Mesenchymal stem cell (in vitro differentiated cells and primary cell): ENCODE results near the gene CCNF.

Experiments
- DNase-seq: peaks from one replicate; pipeline ENCODE4 v3.0.0-alpha.2; 2013
- H2AFZ ChIP-seq: one replicate; pipeline ENCODE4 v1.6.1; 2013; ENCODE audit warnings: low read depth, mild to moderate bottlenecking, control low read depth, inconsistent platforms, low read length, moderate library complexity
- H2AK5ac ChIP-seq: 2 replicates; pipeline ENCODE4 v1.6.1; 2013; ENCODE audit warnings: low read length, moderate library complexity, mild to moderate bottlenecking, inconsistent platforms; ENCODE audit not compliant: severe bottlenecking
- H2BK120ac ChIP-seq: one replicate; pipeline ENCODE4 v1.6.1; 2013; ENCODE audit warnings: low read depth, mild to moderate bottlenecking, inconsistent platforms, low read length, moderate library complexity
- H2BK12ac ChIP-seq, 2 experiments: one replicate each; pipeline ENCODE4 v1.6.1; 2013; ENCODE audit warnings: inconsistent platforms in 2 of 2, low read length in 2 of 2, mild to moderate bottlenecking in 2 of 2, moderate library complexity in 2 of 2, control low read depth in 1 of 2
- H2BK15ac ChIP-seq: one replicate; pipeline ENCODE4 v1.6.1; 2013; ENCODE audit warnings: mild to moderate bottlenecking, low read depth, inconsistent platforms; ENCODE audit not compliant: poor library complexity, severe bottlenecking
- H2BK5ac ChIP-seq: 2 replicates; pipeline ENCODE4 v1.6.1; 2013; ENCODE audit warnings: low read depth, mild to moderate bottlenecking, low read length, control low read depth, inconsistent platforms; ENCODE audit not compliant: poor library complexity, severe bottlenecking
- H3K14ac ChIP-seq, 2 experiments: one replicate each; pipeline ENCODE4 v1.6.1; 2013; ENCODE audit warnings: inconsistent platforms in 2 of 2, low read length in 2 of 2, control low read depth in 1 of 2, mild to moderate bottlenecking in 1 of 2, moderate library complexity in 1 of 2
- H3K18ac ChIP-seq, 2 experiments: one replicate each; pipeline ENCODE4 v1.6.1; 2013; ENCODE audit warnings: inconsistent platforms in 2 of 2, low read length in 2 of 2, control low read depth in 1 of 2, low read depth in 1 of 2, mild to moderate bottlenecking in 1 of 2
- H3K23ac ChIP-seq, 2 experiments: one replicate each; pipeline ENCODE4 v1.6.1; 2013; ENCODE audit warnings: inconsistent platforms in 2 of 2, low read length in 2 of 2, mild to moderate bottlenecking in 2 of 2, moderate library complexity in 2 of 2, control low read depth in 1 of 2
- H3K27ac ChIP-seq: 2 replicates; pipeline ENCODE4 v1.5.1; 2013; ENCODE audit warnings: mild to moderate bottlenecking, moderate library complexity, low read length, control low read depth, inconsistent platforms; ENCODE audit not compliant: poor library complexity, severe bottlenecking
- H3K27me3 ChIP-seq, 2 experiments: 2 replicates each; pipeline versions ENCODE4 v1.6.1 to v1.7.0; 2013; ENCODE audit warnings: low read length in 2 of 2, mild to moderate bottlenecking in 2 of 2, moderate library complexity in 2 of 2, control low read depth in 1 of 2, inconsistent platforms in 1 of 2; ENCODE audit not compliant: control insufficient read depth in 1 of 2, insufficient read depth in 1 of 2
- H3K36me3 ChIP-seq, 2 experiments: 2 replicates each; pipeline versions ENCODE4 v1.6.1 to v1.7.0; 2013; ENCODE audit warnings: low read length in 2 of 2, control low read depth in 1 of 2, inconsistent platforms in 1 of 2, low read depth in 1 of 2, mild to moderate bottlenecking in 1 of 2; ENCODE audit not compliant: insufficient read depth in 2 of 2, control insufficient read depth in 1 of 2
- H3K4ac ChIP-seq, 2 experiments: one replicate each; pipeline ENCODE4 v1.6.1; 2013; ENCODE audit warnings: inconsistent platforms in 2 of 2, low read length in 2 of 2, mild to moderate bottlenecking in 2 of 2, moderate library complexity in 2 of 2, control low read depth in 1 of 2, low read depth in 1 of 2
- H3K4me1 ChIP-seq: 2 replicates; pipeline ENCODE4 v1.6.1; 2013; ENCODE audit warnings: low read depth, low read length, control low read depth; ENCODE audit not compliant: control insufficient read depth, insufficient read depth
- H3K4me2 ChIP-seq: 2 replicates; pipeline ENCODE4 v1.6.1; 2013; ENCODE audit warnings: low read length, mild to moderate bottlenecking, inconsistent platforms; ENCODE audit not compliant: poor library complexity, severe bottlenecking
- H3K4me3 ChIP-seq, 2 experiments: 2 replicates each; pipeline versions ENCODE4 v1.5.1 to v1.7.0; 2013; ENCODE audit warnings: low read length in 2 of 2, mild to moderate bottlenecking in 2 of 2, control low read depth in 1 of 2, low read depth in 1 of 2; ENCODE audit not compliant: insufficient read depth in 1 of 2
- H3K79me1 ChIP-seq: replicated peaks from 2 replicates; pipeline ENCODE4 v1.6.1; 2013; ENCODE audit warnings: mild to moderate bottlenecking, control low read depth, low read length, inconsistent platforms; ENCODE audit not compliant: poor library complexity, severe bottlenecking
- H3K9ac ChIP-seq: 2 replicates; pipeline ENCODE4 v1.7.0; 2013; ENCODE audit warnings: mild to moderate bottlenecking, low read length, moderate library complexity
- H3K9me3 ChIP-seq: 2 replicates; pipeline ENCODE4 v1.7.0; 2013; ENCODE audit warnings: mild to moderate bottlenecking, low read length; ENCODE audit not compliant: control insufficient read depth
- H4K8ac ChIP-seq: one replicate; pipeline ENCODE4 v1.6.1; 2013; ENCODE audit warnings: inconsistent platforms, mild to moderate bottlenecking, low read length, moderate library complexity
- H4K91ac ChIP-seq: one replicate; pipeline ENCODE4 v1.6.1; 2013; ENCODE audit warnings: mild to moderate bottlenecking, low read length, inconsistent platforms
- WGBS: methylation state at CpG from one replicate; pipeline ENCODE4 v1.1.7; 2013; ENCODE audit warnings: mixed read lengths; 5-methylcytosine and 5-hydroxymethylcytosine counted together

CCNF gene

GRCh38 chr16:2501946-2502895 lies 73.0 kb downstream of the CCNF start:
- no peak overlapping the region for H3K14ac ChIP-seq
- H2BK120ac ChIP-seq, result no peak overlapping the region
- H2BK5ac ChIP-seq, result peak overlapping the region; percentile 19
- H3K36me3 ChIP-seq, result peaks cover 12 to 37% of the 10 kb centered on the region in 2 experiments
- H2BK12ac ChIP-seq, result peak overlapping the region; percentile 4 to 83
- H3K4ac ChIP-seq, result peak overlapping the region; percentile 33 to 37
- H3K23ac ChIP-seq, result peak overlapping the region in 1 of 2 experiments; percentile 1
- peak overlapping the region; percentile 72 for H4K8ac ChIP-seq
- no peaks in the 10 kb centered on the region for H3K9me3 ChIP-seq
- H3K9ac ChIP-seq, result peak overlapping the region; percentile 38
- H2AFZ ChIP-seq, result no peak overlapping the region
- H3K27ac ChIP-seq, result peak overlapping the region; percentile 89
- H2BK15ac ChIP-seq, result no peak overlapping the region
- H3K79me1 ChIP-seq, result peaks cover 17% of the 10 kb centered on the region
- no peak overlapping the region for H3K4me3 ChIP-seq
- peaks cover 30% of the 10 kb centered on the region for H3K4me1 ChIP-seq
- WGBS, result 85% methylated on average over 18 of the region's 18 CpGs
- peak overlapping the region; percentile 96 for H2AK5ac ChIP-seq
- H3K4me2 ChIP-seq, result peak overlapping the region; percentile 57
- H3K27me3 ChIP-seq, result no peaks in the 10 kb centered on the region
- no peak for DNase-seq
- peak overlapping the region; percentile 11 to 80 for H3K18ac ChIP-seq
- no peak overlapping the region for H4K91ac ChIP-seq

GRCh38 chr16:2505695-2506094 lies 76.4 kb downstream of the CCNF start:
- H3K27me3 ChIP-seq, result no peaks in the 10 kb centered on the region
- no peak overlapping the region for H3K27ac ChIP-seq
- 94% methylated on average over 13 of the region's 14 CpGs for WGBS

GRCh38 chr16:2507052-2507659 lies 77.9 kb downstream of the CCNF start:
- no peak overlapping the region for H4K91ac ChIP-seq

More at GRCh38 chr16:2505695-2506094, 76.4 kb downstream of the CCNF start:
- no peak overlapping the region for H3K9ac ChIP-seq
- DNase-seq, result no peak
- no peak overlapping the region for H3K23ac ChIP-seq
- peak overlapping the region; percentile 34 for H4K91ac ChIP-seq
- H3K79me1 ChIP-seq, result peaks cover 9% of the 10 kb centered on the region
- no peak overlapping the region for H3K4ac ChIP-seq
- no peak overlapping the region for H3K14ac ChIP-seq
- H3K4me3 ChIP-seq, result no peak overlapping the region
- H3K4me1 ChIP-seq, result peaks cover 29% of the 10 kb centered on the region
- no peaks in the 10 kb centered on the region for H3K9me3 ChIP-seq
- no peak overlapping the region for H3K4me2 ChIP-seq
- no peak overlapping the region for H2BK12ac ChIP-seq
- H2AK5ac ChIP-seq, result peak overlapping the region; percentile 26
- peaks cover 0 to 7% of the 10 kb centered on the region in 2 experiments for H3K36me3 ChIP-seq
- no peak overlapping the region for H2AFZ ChIP-seq
- no peak overlapping the region for H3K18ac ChIP-seq
- H2BK15ac ChIP-seq, result no peak overlapping the region
- no peak overlapping the region for H2BK120ac ChIP-seq
- H2BK5ac ChIP-seq, result no peak overlapping the region
- H4K8ac ChIP-seq, result no peak overlapping the region

GRCh38 chr16:2507665-2508064 lies 78.4 kb downstream of the CCNF start:
- Histone ChIP-seq H2AK5ac (no peak overlapping the region), H3K9ac (no peak overlapping the region), H2AFZ (no peak overlapping the region), H3K79me1 (peaks cover 7% of the 10 kb centered on the region), H3K27ac (no peak overlapping the region), H3K4me2 (no peak overlapping the region), H3K18ac (no peak overlapping the region), H3K23ac (no peak overlapping the region), H2BK120ac (no peak overlapping the region), H4K8ac (no peak overlapping the region), H3K36me3 (peaks cover 0 to 4% of the 10 kb centered on the region in 2 experiments), H2BK12ac (no peak overlapping the region), H3K14ac (no peak overlapping the region), H3K4me3 (no peak overlapping the region), H3K4me1 (peaks cover 27% of the 10 kb centered on the region), H2BK5ac (no peak overlapping the region), H4K91ac (peak overlapping the region; percentile 0), H2BK15ac (no peak overlapping the region), H3K4ac (no peak overlapping the region), H3K27me3 (no peaks in the 10 kb centered on the region), H3K9me3 (no peaks in the 10 kb centered on the region)
- no peak for DNase-seq
- WGBS, result 93% methylated on average over 9 of the region's 11 CpGs

More at GRCh38 chr16:2507052-2507659, 77.9 kb downstream of the CCNF start:
- peaks cover 0 to 4% of the 10 kb centered on the region in 2 experiments for H3K36me3 ChIP-seq
- no peak overlapping the region for H3K4me3 ChIP-seq
- H3K18ac ChIP-seq, result no peak overlapping the region
- no peak overlapping the region for H2BK120ac ChIP-seq
- no peak overlapping the region for H3K9ac ChIP-seq
- H3K14ac ChIP-seq, result no peak overlapping the region
- H3K4ac ChIP-seq, result no peak overlapping the region
- H3K9me3 ChIP-seq, result no peaks in the 10 kb centered on the region
- no peak overlapping the region for H3K4me2 ChIP-seq
- H3K4me1 ChIP-seq, result peaks cover 27% of the 10 kb centered on the region
- DNase-seq, result no peak
- no peak overlapping the region for H2BK5ac ChIP-seq
- peaks cover 7% of the 10 kb centered on the region for H3K79me1 ChIP-seq
- no peak overlapping the region for H4K8ac ChIP-seq
- H3K27ac ChIP-seq, result no peak overlapping the region
- H3K27me3 ChIP-seq, result no peaks in the 10 kb centered on the region
- H2BK15ac ChIP-seq, result no peak overlapping the region
- no peak overlapping the region for H3K23ac ChIP-seq
- H2AK5ac ChIP-seq, result no peak overlapping the region
- WGBS, result 90% methylated on average over 14 of the region's 14 CpGs
- no peak overlapping the region for H2AFZ ChIP-seq
- H2BK12ac ChIP-seq, result no peak overlapping the region
